22Rv1 (cell line): ENCODE measurements around the gene MSANTD2.

Experiments
- CTCF ChIP-seq: fragments of 450-650 bp; IDR thresholded peaks from 2 replicates; pipeline ENCODE4 v1.5.1; 2017; ENCODE audit warnings: mild to moderate bottlenecking
- ZFX ChIP-seq: fragments of 450-650 bp; IDR thresholded peaks from 2 replicates; pipeline ENCODE4 v1.6.1; 2017; ENCODE audit warnings: antibody characterized with exemption, borderline replicate concordance

- TF ChIP-seq CTCF (no peak), ZFX (no peak)
Measured at GRCh38 chr11:124754309-124754708, 45.9 kb downstream of the MSANTD2 start.
